NK-92 treated with Interleukin-12 subunit alpha and Interleukin-12 subunit beta, amount 100 ng/mL, for 24 hours (cell line): ENCODE measurements around the gene INPP5K.
"Not testable (repeated sequence)": the region's sequence is repeated elsewhere in the genome, so short reads cannot be mapped to it uniquely, and the experiment has no call there.

Source experiments
- DNase-seq: peaks from one replicate; lab custom pipeline; 2025; lab: John Stamatoyannopoulos, UW

Gene INPP5K

GRCh38 chr17:1546292-1546922 lies 30.0 kb upstream of the INPP5K start:
- DNase-seq, result no peak

DNA sequence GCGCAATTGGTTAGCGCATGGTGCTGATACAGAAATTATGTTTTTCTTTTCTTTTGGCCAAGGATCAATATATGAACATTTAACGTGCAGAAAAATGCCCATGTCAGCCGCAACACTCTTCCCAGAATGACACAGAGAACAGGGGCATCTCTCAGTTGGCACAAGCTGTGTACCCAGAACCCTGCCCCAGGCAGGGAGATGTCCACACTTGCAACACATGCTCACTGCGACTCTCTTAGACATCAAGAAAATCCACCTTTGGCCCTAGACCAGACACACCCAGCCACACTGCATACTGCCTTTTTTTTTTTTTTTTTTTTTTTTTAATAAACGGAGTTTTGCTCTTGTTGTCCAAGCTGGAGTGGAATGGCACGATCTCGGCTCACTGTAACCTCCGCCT lies 29.2 kb upstream of the INPP5K start:
- DNase-seq, result no peak

GRCh38 chr17:1542316-1542715 lies 25.9 kb upstream of the INPP5K start:
- no peak for DNase-seq

GRCh38 chr17:1541367-1541904 lies 25.0 kb upstream of the INPP5K start:
- DNase-seq, result no peak

GRCh38 chr17:1539811-1540210 lies 23.4 kb upstream of the INPP5K start:
- DNase-seq, result no peak

DNA sequence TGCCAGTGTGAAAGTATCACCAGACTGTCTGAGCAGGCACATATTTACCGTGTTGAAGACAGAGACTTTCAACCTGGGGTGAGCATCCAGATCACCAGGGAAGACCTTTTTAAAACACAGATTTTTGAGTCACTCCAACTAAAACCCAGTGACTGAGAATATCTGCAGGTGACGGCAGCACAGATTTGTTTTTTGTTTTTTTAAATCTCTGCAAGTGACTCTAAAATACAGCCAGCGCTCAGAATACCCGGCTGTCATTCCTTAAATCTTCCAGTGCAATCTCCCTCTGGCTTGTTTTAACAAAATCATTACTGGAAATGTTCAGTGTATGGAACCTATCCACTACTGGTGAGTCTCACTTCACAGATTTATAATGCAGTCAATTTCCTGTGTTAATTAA lies 19.3 kb upstream of the INPP5K start:
- no peak for DNase-seq

- DNase-seq, result no peak
These were observed 17.4 kb upstream of the INPP5K start for GRCh38 chr17:1533661-1534325.

DNA sequence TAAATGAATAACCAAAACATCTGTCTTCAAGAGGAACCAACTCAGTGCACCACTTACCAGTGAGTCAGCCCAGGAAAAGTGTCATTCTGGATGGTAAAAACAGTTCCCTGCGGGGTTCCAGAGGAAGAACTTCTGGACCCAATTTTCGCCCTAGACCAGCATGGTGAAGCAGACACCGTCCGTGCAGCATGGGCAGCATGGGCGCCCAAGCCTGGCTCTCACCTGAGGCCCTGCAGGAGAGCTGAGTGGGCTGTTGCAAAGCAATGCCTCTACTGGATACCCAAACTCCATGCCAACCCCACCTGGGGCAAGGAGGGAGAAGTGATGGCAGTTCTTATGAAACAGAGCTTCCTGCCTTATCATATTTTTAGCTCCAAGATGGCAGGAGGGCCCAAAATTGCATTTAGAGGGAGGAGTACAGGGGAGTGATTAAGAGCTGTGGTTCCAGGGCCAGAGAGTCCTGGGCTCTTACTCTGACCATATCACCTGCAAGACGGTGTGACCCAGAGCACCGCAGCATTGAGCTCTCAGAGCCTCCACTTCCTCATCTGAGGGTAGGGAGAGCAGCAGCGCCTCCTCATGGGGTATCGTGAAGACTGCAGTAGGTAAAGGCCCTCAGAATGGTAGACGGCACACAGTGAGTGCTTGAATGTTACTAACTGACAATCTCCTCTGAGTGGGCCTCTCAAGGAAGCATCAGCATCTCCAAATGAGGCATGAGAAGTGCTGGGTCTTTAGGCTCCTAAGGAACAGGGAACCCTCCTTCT lies 16.6 kb upstream of the INPP5K start:
- DNase-seq, result no peak

- DNase-seq, result no peak
These were observed 13.5 kb upstream of the INPP5K start for GRCh38 chr17:1529863-1530262.

DNA sequence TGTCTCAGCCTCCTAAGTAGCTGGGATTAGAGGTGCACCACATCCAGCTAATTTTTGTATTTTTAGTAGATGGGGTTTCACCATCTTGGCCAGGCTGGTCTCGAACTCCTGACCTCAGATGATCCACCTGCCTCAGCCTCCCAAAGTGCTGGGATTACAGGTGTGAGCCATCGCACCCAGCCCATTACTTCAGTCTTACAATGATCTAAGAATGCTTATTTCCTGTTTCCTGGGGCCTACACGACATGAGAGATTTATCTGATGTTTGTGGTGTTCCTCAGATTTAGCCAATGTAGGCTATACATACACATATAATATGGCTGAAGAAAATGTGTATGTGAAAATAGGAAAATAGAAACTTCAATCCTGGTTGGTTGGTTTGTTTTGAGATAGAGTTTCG lies 10.5 kb upstream of the INPP5K start:
- DNase-seq, result not testable (repeated sequence)

DNA sequence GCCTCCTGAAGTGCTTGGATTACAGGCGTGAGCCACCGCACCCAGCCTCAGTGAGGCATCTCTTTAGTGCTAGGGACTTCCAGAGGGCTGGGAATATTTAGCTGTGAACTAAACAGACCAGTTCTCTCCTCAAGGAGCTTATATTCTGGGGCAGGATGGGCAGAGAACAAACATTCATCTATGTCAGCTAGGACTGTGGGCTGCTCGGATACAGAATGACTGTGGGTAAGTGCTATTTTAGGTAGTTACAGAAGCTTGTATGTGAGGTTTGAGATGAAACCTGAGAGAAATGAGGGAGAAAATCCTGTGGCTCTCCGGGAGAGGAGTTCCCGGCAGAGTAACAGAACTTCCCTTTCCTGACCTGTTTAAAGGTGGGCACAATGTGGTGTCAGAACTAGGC lies 6.2 kb upstream of the INPP5K start:
- DNase-seq, result no peak

DNA sequence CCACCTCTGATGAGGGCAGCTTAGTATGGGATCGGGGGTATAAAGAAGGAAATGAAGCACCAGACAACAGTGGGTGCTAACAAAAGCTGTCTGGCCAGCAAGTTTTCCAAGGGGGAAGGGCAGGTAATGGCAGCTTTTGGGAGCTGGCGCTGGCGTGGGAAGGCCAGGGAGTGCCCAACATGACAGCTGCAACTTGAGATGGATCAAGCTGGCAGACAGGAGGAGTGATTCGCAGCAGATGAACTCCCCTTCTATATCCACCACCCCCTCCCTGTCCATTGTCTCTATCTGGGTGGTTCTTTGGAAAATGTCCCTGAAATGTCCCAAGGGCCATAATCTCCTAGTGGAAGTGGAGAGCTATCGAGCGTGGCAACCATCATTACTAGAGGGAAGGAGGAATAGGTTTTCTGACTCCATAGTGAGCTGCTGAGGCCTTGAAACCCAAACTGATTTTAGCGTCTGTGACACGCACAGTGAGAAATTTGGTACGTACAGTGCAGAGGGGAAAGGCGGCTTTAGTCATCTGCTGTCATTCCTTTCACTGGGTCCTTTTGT lies 4.8 kb upstream of the INPP5K start:
- no peak for DNase-seq

GRCh38 chr17:1519678-1520077 lies 3.3 kb upstream of the INPP5K start:
- DNase-seq, result no peak

- no peak for DNase-seq
These were observed 2.0 kb upstream of the INPP5K start for GRCh38 chr17:1518410-1518809.

GRCh38 chr17:1515640-1516387 lies 598 bp downstream of the INPP5K start:
- DNase-seq, result peak; percentile 29

DNA sequence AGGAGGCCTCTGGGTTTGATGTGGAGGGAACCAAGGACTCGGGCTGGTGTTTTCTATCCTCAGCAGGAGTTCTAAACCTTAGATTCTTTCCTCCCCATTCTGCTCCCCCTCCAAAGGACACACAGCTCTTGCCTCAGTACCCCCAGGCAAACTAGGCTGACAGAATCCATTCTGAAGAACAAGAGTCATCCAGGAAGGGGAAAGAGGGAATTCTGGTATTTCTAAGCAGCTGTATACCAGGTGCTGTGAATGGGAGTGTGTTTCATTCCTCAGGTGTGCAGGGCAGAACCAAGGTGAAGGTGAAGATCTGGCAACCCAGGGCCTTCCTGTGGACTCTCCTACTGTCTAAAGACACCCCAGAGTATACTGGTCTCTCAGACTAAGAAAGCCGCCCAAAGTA lies 4.1 kb downstream of the INPP5K start:
- no peak for DNase-seq

DNA sequence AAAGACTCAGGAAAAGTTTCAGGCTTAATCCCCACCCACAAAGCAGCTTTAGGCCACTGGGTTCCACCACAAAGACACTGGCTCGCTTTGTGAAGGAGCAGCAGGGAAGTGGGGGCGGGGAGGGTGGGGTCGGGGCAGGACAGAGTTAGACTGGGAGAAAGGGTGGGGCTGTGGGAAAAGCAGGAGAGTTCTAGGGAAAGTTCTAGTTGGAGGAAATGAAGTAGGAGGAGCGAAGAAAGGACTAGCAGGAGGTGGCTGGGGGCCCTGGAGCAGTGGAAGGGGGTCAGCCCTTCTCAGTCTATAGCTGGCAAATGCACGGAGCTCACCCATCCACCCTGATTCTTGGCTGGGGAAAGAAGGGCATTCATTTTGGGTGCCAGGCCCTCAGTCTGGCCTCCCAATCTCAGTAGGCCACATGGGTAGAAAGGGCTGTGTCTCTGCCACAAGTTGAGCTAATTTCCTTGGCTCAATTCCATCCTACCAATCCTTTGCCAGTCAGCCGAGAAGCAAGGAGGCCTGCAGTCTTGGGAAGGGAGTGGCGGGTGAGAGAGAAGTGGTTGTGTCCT lies 4.6 kb downstream of the INPP5K start:
- no peak for DNase-seq

GRCh38 chr17:1511290-1511689 lies 5.1 kb downstream of the INPP5K start:
- no peak for DNase-seq

DNA sequence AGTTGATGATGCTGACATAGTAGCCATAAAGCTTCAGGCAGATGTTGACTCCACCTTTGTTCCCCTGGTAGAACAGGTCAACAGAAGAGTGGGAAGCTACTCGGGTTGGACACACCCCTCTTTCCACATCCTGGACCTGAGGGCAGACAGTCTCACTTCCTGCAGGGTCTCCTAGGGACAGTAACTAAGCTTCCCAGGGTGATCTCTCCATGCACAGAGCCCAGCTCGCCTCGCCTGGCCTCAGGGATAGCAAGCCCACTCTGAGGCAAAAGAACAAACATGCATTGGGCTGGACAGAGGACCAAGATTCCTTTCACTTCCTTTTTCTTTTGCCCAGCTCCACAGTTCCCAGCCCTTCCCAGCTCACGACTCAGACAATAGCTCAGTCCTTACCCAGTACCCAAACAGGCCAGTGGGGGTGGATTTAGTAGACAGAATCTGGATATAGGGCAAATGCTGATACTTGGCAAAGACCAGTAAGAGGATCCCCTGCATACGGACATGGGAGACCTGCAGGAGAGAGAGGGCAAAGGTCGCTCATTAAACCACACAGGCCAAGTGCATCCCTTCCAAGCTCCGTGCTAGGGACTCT lies 7.0 kb downstream of the INPP5K start:
- no peak for DNase-seq

DNA sequence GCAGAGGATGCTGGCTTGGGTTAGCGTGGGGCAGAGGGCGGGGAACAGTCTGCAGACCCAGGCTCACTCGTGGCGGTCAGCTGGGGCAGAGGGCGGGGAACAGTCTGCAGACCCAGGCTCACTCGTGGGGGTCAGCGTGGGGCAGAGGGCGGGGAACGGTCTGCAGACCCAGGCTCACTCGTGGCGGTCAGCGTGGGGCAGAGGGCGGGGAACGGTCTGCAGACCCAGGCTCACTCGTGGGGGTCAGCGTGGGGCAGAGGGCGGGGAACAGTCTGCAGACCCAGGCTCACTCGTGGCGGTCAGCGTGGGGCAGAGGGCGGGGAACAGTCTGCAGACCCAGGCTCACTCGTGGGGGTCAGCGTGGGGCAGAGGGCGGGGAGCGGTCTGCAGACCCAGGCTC lies 7.7 kb downstream of the INPP5K start:
- DNase-seq, result not testable (repeated sequence)

DNA sequence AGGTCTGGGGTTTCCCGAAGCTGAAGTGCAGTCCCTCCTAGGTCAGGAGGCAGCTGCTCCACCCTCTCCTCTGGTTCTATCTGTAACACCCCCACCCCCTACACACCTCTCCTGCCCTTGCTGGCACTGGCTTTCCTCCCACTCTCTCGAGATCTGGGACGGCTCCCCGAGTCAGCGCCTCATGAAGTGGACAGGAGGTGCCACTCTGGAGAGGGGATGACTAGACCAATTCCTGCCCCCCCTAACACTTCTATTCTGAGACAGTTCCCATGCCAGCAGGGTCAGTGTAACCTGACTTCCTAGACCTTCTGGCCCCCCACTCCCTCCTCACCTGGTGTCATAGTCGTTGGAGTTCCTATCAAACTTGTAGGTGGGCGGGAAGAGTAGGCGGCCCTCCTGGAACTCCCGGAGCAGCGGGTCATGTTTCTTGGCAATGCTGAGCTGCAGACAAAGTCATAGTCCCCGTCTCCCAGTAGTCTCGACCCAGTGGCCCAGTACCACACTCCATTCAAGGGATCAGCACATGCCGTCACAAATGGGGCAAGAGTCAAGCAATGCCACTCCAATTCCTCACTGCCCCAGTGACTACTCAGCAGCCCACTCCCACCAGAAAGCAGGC lies 9.7 kb downstream of the INPP5K start:
- DNase-seq, result no peak
